GM12878 (cell line): Measurements from ENCODE around the gene CHID1. TPM values are rescaled to one million over a fixed set of nuclear protein-coding genes. Genes with fewer than 3 reads are reported as not detected.

Source experiments
- ATAC-seq: fragments of 200-7000 bp; cut with Tn5 transposase; 3 replicates; pipeline ENCODE4 v1.9.1; 2020; ENCODE audit warnings: mild to moderate bottlenecking, moderate library complexity
- BruUV-seq: library from RNA; stranded (reverse); fragments of 400-500 nt; replicated peaks from 2 replicates; lab custom pipeline; 2021; lab: Mats Ljungman, UMichigan
- CTCF ChIA-PET: fragments of 300-600 bp; sonication (Branson Sonifier 250); formaldehyde crosslinking; extraction: SDS; loops from one replicate; lab custom pipeline; 2021; ENCODE audit warnings: inconsistent platforms; lab: Yijun Ruan, JAX
- POLR2A ChIA-PET: fragments of 350-600 bp; formaldehyde crosslinking; extraction: SDS; loops from one replicate; lab custom pipeline; 2021; ENCODE audit warnings: inconsistent platforms; lab: Charles Lee
- RAD21 ChIA-PET: fragments of 300-600 bp; sonication (Branson Sonifier 250); formaldehyde crosslinking; loops from one replicate; lab custom pipeline; 2023; ENCODE audit warnings: antibody characterized with exemption; ENCODE audit not compliant: unreplicated experiment; lab: Charles Lee
- SMC1A ChIA-PET: fragments of 300-600 bp; sonication (Branson Sonifier 250); formaldehyde crosslinking; loops from one replicate; lab custom pipeline; 2023; ENCODE audit not compliant: unreplicated experiment, uncharacterized antibody; lab: Charles Lee
- DNase-seq: peaks from one replicate; pipeline ENCODE4 v3.0.0-alpha.2; 2011; ENCODE audit warnings: low read depth, low spot score
- FAIRE-seq: peaks from 3 replicates; lab custom pipeline; 2011; peaks lifted over from hg19 to GRCh38; lab: Jason Lieb, UNC
- H2AFZ ChIP-seq: 2 replicates; pipeline ENCODE4 v1.6.0; 2011; ENCODE audit warnings: low read depth, low read length, control low read depth; ENCODE audit not compliant: control insufficient read depth
- H3K27ac ChIP-seq: 2 replicates; pipeline ENCODE4 v1.5.1; 2011; ENCODE audit warnings: control low read depth; ENCODE audit not compliant: control insufficient read depth, insufficient read depth
- H3K27me3 ChIP-seq, 2 experiments: replicated peaks in 1 of 2; 2 replicates each; pipeline versions ENCODE4 v1.6.0 to v1.6.1; 2011; ENCODE audit warnings: low read length in 1 of 2; ENCODE audit not compliant: control insufficient read depth in 2 of 2, insufficient read depth in 2 of 2
- H3K36me3 ChIP-seq, 2 experiments: 2 replicates each; pipeline ENCODE4 v1.5.1; 2011; ENCODE audit warnings: low read length in 1 of 2; ENCODE audit not compliant: control insufficient read depth in 2 of 2, insufficient read depth in 2 of 2
- H3K4me1 ChIP-seq: 2 replicates; pipeline ENCODE4 v1.6.1; 2011; ENCODE audit warnings: mild to moderate bottlenecking, low read length, moderate library complexity, mixed read lengths; ENCODE audit not compliant: control insufficient read depth, insufficient read depth
- H3K4me2 ChIP-seq: 2 replicates; pipeline ENCODE4 v1.6.0; 2011; ENCODE audit warnings: control low read depth; ENCODE audit not compliant: control insufficient read depth, insufficient read depth
- H3K4me3 ChIP-seq: fragments of 200-600 bp; sonication (generic); 2 replicates; pipeline ENCODE4 v1.5.1; 2016
- H3K79me2 ChIP-seq: 2 replicates; pipeline ENCODE4 v1.6.0; 2011; ENCODE audit warnings: low read length; ENCODE audit not compliant: control insufficient read depth, insufficient read depth
- H3K9ac ChIP-seq: 2 replicates; pipeline ENCODE4 v1.8.0; 2011; ENCODE audit warnings: low read length, control low read depth, mixed read lengths; ENCODE audit not compliant: control insufficient read depth, insufficient read depth
- H3K9me3 ChIP-seq: replicated peaks from 3 replicates; pipeline ENCODE4 v1.5.1; 2011; ENCODE audit warnings: mild to moderate bottlenecking, low read length; ENCODE audit not compliant: control insufficient read depth, insufficient read depth
- H4K20me1 ChIP-seq: 2 replicates; pipeline ENCODE4 v1.6.0; 2011; ENCODE audit not compliant: control insufficient read depth, insufficient read depth
- CTCF ChIP-seq, 3 experiments: IDR thresholded peaks in 2 of 3; conservative IDR thresholded peaks in 1 of 3; 2 replicates each; pipeline ENCODE4 v1.5.1; 2011; ENCODE audit warnings: low read depth in 3 of 3, low read length in 3 of 3, mild to moderate bottlenecking in 3 of 3, control low read depth in 2 of 3, moderate library complexity in 2 of 3, inconsistent platforms in 1 of 3, mixed read lengths in 1 of 3; ENCODE audit not compliant: control insufficient read depth in 2 of 3, insufficient read depth in 1 of 3; ENCODE audit errors: extremely low read depth in 1 of 3
- CUX1 ChIP-seq: IDR thresholded peaks from 2 replicates; pipeline ENCODE4 v1.6.1; 2012; ENCODE audit warnings: improper control_type of control experiment, low read depth, low read length; ENCODE audit not compliant: insufficient replicate concordance
- ETV6 ChIP-seq, 2 experiments: fragments of 450-650 bp in 1 of 2; IDR thresholded peaks in 1 of 2; conservative IDR thresholded peaks in 1 of 2; 2 replicates each; pipeline ENCODE4 v1.6.1; 2014; ENCODE audit warnings: antibody characterized with exemption in 1 of 2, borderline replicate concordance in 1 of 2, low read depth in 1 of 2, mild to moderate bottlenecking in 1 of 2, moderate library complexity in 1 of 2
- FOXK2 ChIP-seq: fragments of 450-650 bp; IDR thresholded peaks from 2 replicates; pipeline ENCODE4 v1.6.1; 2017; ENCODE audit warnings: mild to moderate bottlenecking, moderate library complexity
- GABPA ChIP-seq: IDR thresholded peaks from 2 replicates; pipeline ENCODE4 v1.6.1; 2014; ENCODE audit warnings: antibody characterized with exemption, low read depth, mild to moderate bottlenecking, inconsistent platforms
- HDGF ChIP-seq: fragments of 450-650 bp; IDR thresholded peaks from 2 replicates; pipeline ENCODE4 v1.6.1; 2016; ENCODE audit warnings: antibody characterized with exemption
- IRF5 ChIP-seq: fragments of 450-650 bp; IDR thresholded peaks from 2 replicates; pipeline ENCODE4 v1.6.1; 2017; ENCODE audit warnings: borderline replicate concordance
- MEF2B ChIP-seq: fragments of 450-650 bp; IDR thresholded peaks from 2 replicates; pipeline ENCODE4 v1.6.1; 2018; ENCODE audit warnings: mild to moderate bottlenecking, moderate library complexity; ENCODE audit not compliant: partially characterized antibody, poor library complexity, severe bottlenecking
- NFYA ChIP-seq: IDR thresholded peaks from 2 replicates; pipeline ENCODE4 v1.6.1; 2011; ENCODE audit warnings: low read depth, mild to moderate bottlenecking, low read length, improper control_type of control experiment, borderline replicate concordance
- NFYB ChIP-seq: IDR thresholded peaks from 2 replicates; pipeline ENCODE4 v1.6.1; 2011; ENCODE audit warnings: low read depth, mild to moderate bottlenecking, low read length, improper control_type of control experiment, moderate library complexity; ENCODE audit not compliant: insufficient read depth
- PAX8 ChIP-seq: fragments of 450-650 bp; IDR thresholded peaks from 2 replicates; pipeline ENCODE4 v1.6.1; 2017; ENCODE audit warnings: mild to moderate bottlenecking, moderate library complexity
- RUNX3 ChIP-seq: IDR thresholded peaks from 2 replicates; pipeline ENCODE4 v1.6.1; 2012; ENCODE audit warnings: low read length, inconsistent platforms
- SMAD5 ChIP-seq: IDR thresholded peaks from 2 replicates; pipeline ENCODE4 v1.6.1; 2016; ENCODE audit warnings: antibody characterized with exemption, low read depth
- SUZ12 ChIP-seq: fragments of 200-600 bp; sonication (generic); IDR thresholded peaks from one replicate; pipeline ENCODE4 v1.6.1; 2018; ENCODE audit warnings: antibody characterized with exemption, mild to moderate bottlenecking; ENCODE audit not compliant: unreplicated experiment
- ZNF384 ChIP-seq: IDR thresholded peaks from 2 replicates; pipeline ENCODE4 v1.6.1; 2012; ENCODE audit warnings: low read depth, mild to moderate bottlenecking, low read length, improper control_type of control experiment, borderline replicate concordance
- WGBS: methylation state at CpG from one replicate; pipeline ENCODE4 v1.1.6; 2016; ENCODE audit warnings: low lambda C conversion rate; ENCODE audit not compliant: insufficient replicate concordance, insufficient coverage; ENCODE audit errors: missing lambda C conversion rate; 5-methylcytosine and 5-hydroxymethylcytosine counted together
- in situ Hi-C: fragments of 300-500 bp; cut with MboI; formaldehyde crosslinking; loops from 9 replicates; pipeline ENCODE4 v1.14.3; 2018; ENCODE audit warnings: mixed read lengths
- intact Hi-C: fragments of 100-400 bp; cut with micrococcal nuclease; formaldehyde crosslinking; loops from one replicate; pipeline ENCODE4 v1.14.2; 2022; ENCODE audit not compliant: unreplicated experiment
- polyA plus RNA-seq, 11 experiments: library from polyadenylated mRNA; depleted of rRNA in 4 of 11; unstranded in 6 of 11; stranded (reverse) in 5 of 11; fragments of >200 nt; fragmentation: Nextera tagmentation in 4 of 11; fragmentation: Illumina TruSeq in 1 of 11; extraction: Ambion mirVana in 4 of 11; extraction: Trizol in 1 of 11; gene quantifications; 1 replicate in 1 of 11; 2 replicates in 10 of 11; pipeline versions ENCODE4 v1.2.1 to v1.2.3, GENCODE V29; 2011 to 2016; ENCODE audit warnings: inconsistent platforms in 2 of 11, missing spikeins in 2 of 11, low read depth in 1 of 11
- total RNA-seq, 4 experiments: library from RNA; depleted of rRNA in 3 of 4; stranded (reverse); fragments of >200 nt in 3 of 4; fragmentation: Illumina TruSeq in 1 of 4; extraction: Trizol in 1 of 4; gene quantifications; 2 replicates each; pipeline versions ENCODE4 v1.2.1 to v1.2.3, GENCODE V29; 2013 to 2021

CHID1 gene
- total and polyA plus RNA-seq, 10 of the 15 experiments (the other 5 are each of a cell fraction or from before 2014, with no cell fraction given), result 4.8 to 75.2 (median 30.1) TPM

GRCh38 chr11:831961-832528 lies 78.6 kb downstream of the CHID1 start:
- no peak for TF ChIP-seq RUNX3
- TF ChIP-seq SMAD5, result no peak
- no peak for TF ChIP-seq CTCF (IDR thresholded peaks at IDR 0.05 in 2 of 3, conservative IDR thresholded peaks at IDR 0.05 in 1 of 3; ENCODE audit: control insufficient read depth in 2 of 3, extremely low read depth in 1 of 3, insufficient read depth in 1 of 3, low read depth in 3 of 3, low read length in 3 of 3)
- TF ChIP-seq ZNF384, result no peak
- TF ChIP-seq SUZ12, result no peak
- no peak for TF ChIP-seq MEF2B
- no peak for TF ChIP-seq NFYB
- no peak for TF ChIP-seq PAX8
- TF ChIP-seq GABPA, result no peak
- no peak for TF ChIP-seq NFYA
- no peak for TF ChIP-seq CUX1
- TF ChIP-seq IRF5, result no peak
- no peak for TF ChIP-seq FOXK2
- TF ChIP-seq ETV6 (conservative IDR thresholded peaks at IDR 0.05 in 1 of 2, IDR thresholded peaks at IDR 0.05 in 1 of 2; ENCODE audit: borderline replicate concordance in 1 of 2, low read depth in 1 of 2), result no peak
- no peak for TF ChIP-seq HDGF
- Histone ChIP-seq H3K4me2 (peak overlapping the region; percentile 82), H3K4me1 (peaks cover 42% of the 10 kb centered on the region), H3K27ac (no peak overlapping the region), H3K9me3 (no peaks in the 10 kb centered on the region), H3K9ac (no peak overlapping the region; the same call in 1 of the 2 replicates), H2AFZ (no peak overlapping the region), H3K27me3 (no peaks in the 10 kb centered on the region; a peak in 3 of 4 replicates), H3K79me2 (no peaks in the 10 kb centered on the region), H4K20me1 (no peaks in the 10 kb centered on the region), H3K36me3 (no peaks in the 10 kb centered on the region; a peak in 2 of 4 replicates), H3K4me3 (0 out of 2 replicates have a peak overlapping the region, but pooled peaks have one; percentile 44)
- ChIA-PET RAD21 (interaction anchor here (1.0 to 1.2 kb wide), 3 partner anchors 11 to 15 kb away, joined by 3 to 9 read pairs (median 3); partner anchors contain the start of gene TSPAN4), POLR2A (interaction anchor here (1.1 to 5.2 kb wide), 3 partner anchors 13 to 24 kb away, joined by 5 to 33 read pairs (median 5); partner anchors contain the start of gene PNPLA2), SMC1A (no interaction called here), CTCF (no interaction called here)
- FAIRE-seq (no peak), DNase-seq (no peak), ATAC-seq (no peak)
- in situ Hi-C loops, result no loop called here
- intact Hi-C loops, result no loop called here
- no TSS peak for BruUV-seq
- 64% methylated on average over 23 of the region's 23 CpGs for whole genome bisulfite sequencing
